Spleen (tissue), 7 donors: Measurements from ENCODE around the gene NKAIN2.

ENCODE experiments used
- POLR2A ChIP-seq, 3 donors: fragments of 450-650 bp; IDR thresholded peaks; one replicate each; pipeline ENCODE4 v1.5.1; 2017; ENCODE audit warnings: antibody characterized with exemption in 3 of 3, mild to moderate bottlenecking in 1 of 3
- TF ChIP-seq, protein P1 (sequence below), 11 experiments: fragments of 200-600 bp in 7 of 11; fragments of 450-650 bp in 4 of 11; sonication (generic) in 4 of 11; IDR thresholded peaks in 8 of 11; conservative IDR thresholded peaks in 3 of 11; 1 replicate in 7 of 11; 2 replicates in 4 of 11; pipeline versions ENCODE4 v1.4.0 to v1.8.0; 2016 to 2021; ENCODE audit warnings: antibody characterized with exemption in 11 of 11, inconsistent platforms in 4 of 11, mild to moderate bottlenecking in 1 of 11
- donor health status: DM: no; HTN: no; CAD: no; lungs with moderate emphysema.
- donor health status: DM: no; HTN: no; CAD: no.
- donor health status: DM: no; HTN: no; CAD: no.

DNA sequence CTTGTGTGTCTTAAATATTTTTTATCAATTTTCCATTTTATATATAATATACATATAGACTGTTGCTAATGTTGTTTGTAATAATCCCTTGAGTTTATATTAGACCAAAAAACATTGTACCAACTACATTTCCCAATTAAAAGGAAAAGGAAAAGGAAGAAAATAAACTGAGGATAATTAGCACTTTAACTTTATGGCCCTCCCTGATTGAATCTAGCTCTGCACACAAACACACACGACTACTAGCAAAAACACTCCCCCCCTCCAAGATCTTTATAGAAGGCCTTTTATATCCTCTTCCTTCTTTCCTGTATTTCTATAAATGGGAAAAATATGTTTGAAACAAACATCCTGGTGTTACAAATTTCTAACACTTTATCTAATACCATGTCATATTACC, 276.8 kb downstream of the NKAIN2 start:
- TF ChIP-seq, protein P1, sequence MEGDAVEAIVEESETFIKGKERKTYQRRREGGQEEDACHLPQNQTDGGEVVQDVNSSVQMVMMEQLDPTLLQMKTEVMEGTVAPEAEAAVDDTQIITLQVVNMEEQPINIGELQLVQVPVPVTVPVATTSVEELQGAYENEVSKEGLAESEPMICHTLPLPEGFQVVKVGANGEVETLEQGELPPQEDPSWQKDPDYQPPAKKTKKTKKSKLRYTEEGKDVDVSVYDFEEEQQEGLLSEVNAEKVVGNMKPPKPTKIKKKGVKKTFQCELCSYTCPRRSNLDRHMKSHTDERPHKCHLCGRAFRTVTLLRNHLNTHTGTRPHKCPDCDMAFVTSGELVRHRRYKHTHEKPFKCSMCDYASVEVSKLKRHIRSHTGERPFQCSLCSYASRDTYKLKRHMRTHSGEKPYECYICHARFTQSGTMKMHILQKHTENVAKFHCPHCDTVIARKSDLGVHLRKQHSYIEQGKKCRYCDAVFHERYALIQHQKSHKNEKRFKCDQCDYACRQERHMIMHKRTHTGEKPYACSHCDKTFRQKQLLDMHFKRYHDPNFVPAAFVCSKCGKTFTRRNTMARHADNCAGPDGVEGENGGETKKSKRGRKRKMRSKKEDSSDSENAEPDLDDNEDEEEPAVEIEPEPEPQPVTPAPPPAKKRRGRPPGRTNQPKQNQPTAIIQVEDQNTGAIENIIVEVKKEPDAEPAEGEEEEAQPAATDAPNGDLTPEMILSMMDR (IDR thresholded peaks at IDR 0.05 in 8 of 11, conservative IDR thresholded peaks at IDR 0.05 in 3 of 11) = no peak
- no peak for TF ChIP-seq POLR2A (IDR thresholded peaks at IDR 0.05)
